Endothelial cell of umbilical vein (primary cell): ENCODE measurements around the gene MFRP. TPM values are rescaled to one million over a fixed set of nuclear protein-coding genes. Genes with fewer than 3 reads are reported as not detected.

Experiments
- BruUV-seq: library from RNA; stranded (reverse); fragments of 400-500 nt; replicated peaks from 2 replicates; lab custom pipeline; 2021; lab: Mats Ljungman, UMichigan
- CTCF ChIA-PET: fragments of 300-600, 350-600 bp; sonication (Branson Sonifier 250); formaldehyde crosslinking; loops from one replicate; lab custom pipeline; 2021; ENCODE audit warnings: antibody characterized with exemption, inconsistent platforms; lab: Charles Lee
- POLR2A ChIA-PET: fragments of 300-600, 350-600 bp; sonication (Branson Sonifier 250); formaldehyde crosslinking; loops from one replicate; lab custom pipeline; 2021; ENCODE audit warnings: antibody characterized with exemption, inconsistent platforms; lab: Charles Lee
- DNase-seq: peaks from one replicate; pipeline ENCODE4 v3.0.0-alpha.2; 2011; ENCODE audit warnings: low read depth, low spot score
- FAIRE-seq: peaks from 2 replicates; lab custom pipeline; 2011; peaks lifted over from hg19 to GRCh38; lab: Jason Lieb, UNC
- H2AFZ ChIP-seq: 2 replicates; pipeline ENCODE4 v1.6.0; 2012; ENCODE audit warnings: low read depth, low read length, control low read depth, inconsistent platforms
- H3K27ac ChIP-seq: 2 replicates; pipeline ENCODE4 v1.5.1; 2011; ENCODE audit warnings: low read depth, mild to moderate bottlenecking, control low read depth, low read length, moderate library complexity; ENCODE audit not compliant: insufficient read depth
- H3K27me3 ChIP-seq, 2 experiments: 2 replicates each; pipeline versions ENCODE4 v1.6.0 to v1.6.1; 2011; ENCODE audit warnings: low read length in 2 of 2, mixed read lengths in 1 of 2; ENCODE audit not compliant: control insufficient read depth in 2 of 2, insufficient read depth in 2 of 2
- H3K36me3 ChIP-seq, 2 experiments: 2 replicates in 1 of 2; 3 replicates in 1 of 2; pipeline ENCODE4 v1.5.1; 2011; ENCODE audit warnings: low read length in 2 of 2, mild to moderate bottlenecking in 1 of 2, moderate library complexity in 1 of 2; ENCODE audit not compliant: control insufficient read depth in 2 of 2, insufficient read depth in 2 of 2; ENCODE audit errors: extremely low read depth in 1 of 2
- H3K4me1 ChIP-seq: 3 replicates; pipeline ENCODE4 v1.5.1; 2011; ENCODE audit warnings: mild to moderate bottlenecking, low read length; ENCODE audit not compliant: control insufficient read depth, insufficient read depth; ENCODE audit errors: extremely low read depth
- H3K4me2 ChIP-seq: 2 replicates; pipeline ENCODE4 v1.6.1; 2011; ENCODE audit warnings: low read length, control low read depth, mixed read lengths; ENCODE audit not compliant: insufficient read depth
- H3K4me3 ChIP-seq, 3 experiments: fragments of 200-600 bp in 1 of 3; sonication (generic), shearing (Covaris generic) in 1 of 3; replicated peaks in 1 of 3; 2 replicates each; pipeline ENCODE4 v1.5.1; 2011 to 2016; ENCODE audit warnings: control low read depth in 3 of 3, low read length in 3 of 3, mild to moderate bottlenecking in 2 of 3, inconsistent platforms in 1 of 3, low read depth in 1 of 3, moderate library complexity in 1 of 3; ENCODE audit not compliant: insufficient read depth in 1 of 3
- H3K79me2 ChIP-seq: 2 replicates; pipeline ENCODE4 v1.6.0; 2012; ENCODE audit warnings: low read length, inconsistent platforms; ENCODE audit not compliant: control insufficient read depth, insufficient read depth
- H3K9ac ChIP-seq: replicated peaks from 2 replicates; pipeline ENCODE3; 2011; ENCODE audit warnings: low read length, control low read depth; ENCODE audit not compliant: insufficient read depth; ENCODE audit errors: extremely low read depth
- H3K9me1 ChIP-seq: replicated peaks from 3 replicates; pipeline ENCODE4 v1.6.0; 2011; ENCODE audit warnings: mild to moderate bottlenecking, low read length; ENCODE audit not compliant: control insufficient read depth, insufficient read depth; ENCODE audit errors: extremely low read depth
- H3K9me3 ChIP-seq: replicated peaks from 2 replicates; pipeline ENCODE4 v1.5.1; 2012; ENCODE audit warnings: low read length, inconsistent platforms; ENCODE audit not compliant: control insufficient read depth, insufficient read depth
- H4K20me1 ChIP-seq: replicated peaks from 2 replicates; pipeline ENCODE3; 2011; ENCODE audit warnings: mild to moderate bottlenecking, low read length; ENCODE audit not compliant: control insufficient read depth, insufficient read depth; ENCODE audit errors: extremely low read depth
- CTCF ChIP-seq, 2 donors: IDR thresholded peaks; 1 replicate in 1 of 2; 2 replicates in 1 of 2; pipeline ENCODE4 v1.5.1; 2011; ENCODE audit warnings: low read length in 2 of 2, mild to moderate bottlenecking in 2 of 2, moderate library complexity in 2 of 2, control low read depth in 1 of 2, inconsistent platforms in 1 of 2, low read depth in 1 of 2; ENCODE audit not compliant: insufficient read depth in 1 of 2; ENCODE audit errors: extremely low read depth in 1 of 2
- EZH2 ChIP-seq: IDR thresholded peaks from 2 replicates; pipeline ENCODE4 v1.6.1; 2012; ENCODE audit warnings: borderline replicate concordance, low read depth, mild to moderate bottlenecking, moderate library complexity, low read length, inconsistent platforms; ENCODE audit not compliant: severe bottlenecking
- FOS ChIP-seq: IDR thresholded peaks from 2 replicates; pipeline ENCODE4 v1.6.1; 2011; ENCODE audit warnings: mild to moderate bottlenecking, low read length, moderate library complexity, borderline replicate concordance; ENCODE audit not compliant: insufficient read depth
- GATA2 ChIP-seq: IDR thresholded peaks from 2 replicates; pipeline ENCODE4 v1.7.0; 2011; ENCODE audit warnings: low read depth, mild to moderate bottlenecking, moderate library complexity, mixed read lengths, low read length; ENCODE audit not compliant: insufficient read length, insufficient read depth
- JUN ChIP-seq: IDR thresholded peaks from 2 replicates; pipeline ENCODE4 v1.6.1; 2011; ENCODE audit warnings: borderline replicate concordance, low read depth; ENCODE audit not compliant: insufficient read length, insufficient read depth
- MAX ChIP-seq: IDR thresholded peaks from 2 replicates; pipeline ENCODE4 v1.6.1; 2011; ENCODE audit not compliant: insufficient read depth, insufficient read length
- MYC ChIP-seq: IDR thresholded peaks from one replicate; pipeline ENCODE4 v1.6.1; 2011; ENCODE audit warnings: mild to moderate bottlenecking, low read depth, low read length
- POLR2A ChIP-seq: IDR thresholded peaks from 2 replicates; pipeline ENCODE4 v1.6.1; 2012; ENCODE audit warnings: low read depth, mild to moderate bottlenecking, control low read depth, low read length
- POLR2AphosphoS5 ChIP-seq: IDR thresholded peaks from 2 replicates; pipeline ENCODE4 v1.6.1; 2012; ENCODE audit warnings: low read depth, mild to moderate bottlenecking, control low read depth, low read length, moderate library complexity; ENCODE audit not compliant: insufficient read depth
- dilution Hi-C: fragments of 300-500 bp; cut with MboI; formaldehyde crosslinking; loops from one replicate; pipeline ENCODE4 v1.15.0; 2019; ENCODE audit warnings: low sequenced_read_pairs; ENCODE audit not compliant: extremely low pct_ligation_motif_present
- intact Hi-C: fragments of 100-400 bp; cut with micrococcal nuclease; formaldehyde crosslinking; loops from one replicate; pipeline ENCODE4 v1.10.0; 2022
- polyA plus RNA-seq, 4 experiments: library from polyadenylated mRNA; depleted of rRNA in 3 of 4; stranded (reverse) in 3 of 4; unstranded in 1 of 4; fragments of >200 nt; gene quantifications; 2 replicates each; pipeline versions ENCODE4 v1.2.1 to v1.2.3, GENCODE V29; 2011 to 2012; ENCODE audit warnings: missing spikeins in 1 of 4
- total RNA-seq: library from RNA; stranded (reverse); gene quantifications from 2 replicates; pipeline ENCODE4 v1.2.3, GENCODE V29; 2021

Gene MFRP
- total and polyA plus RNA-seq, 2 donors (not counting 3 experiments of a cell fraction or from before 2014, with no cell fraction given), result 0.08 TPM; not detected in 1

GRCh38 chr11:119366690-119367620 lies 20.4 kb upstream of the MFRP start:
- Histone ChIP-seq H3K4me2 (no peak overlapping the region), H4K20me1 (no peaks in the 10 kb centered on the region), H3K27ac (no peak overlapping the region), H2AFZ (no peak overlapping the region), H3K9me1 (no peaks in the 10 kb centered on the region), H3K79me2 (no peaks in the 10 kb centered on the region), H3K9ac (no peak overlapping the region), H3K4me3 (no peak overlapping the region), H3K27me3 (peaks cover 12 to 17% of the 10 kb centered on the region in 2 experiments), H3K36me3 (no peaks in the 10 kb centered on the region), H3K9me3 (no peaks in the 10 kb centered on the region), H3K4me1 (no peaks in the 10 kb centered on the region)
- ChIA-PET CTCF (interaction anchor here (3.6 to 11.7 kb wide), 2 partner anchors 10 to 27 kb away, joined by 40 to 134 read pairs; partner anchors contain the start of gene C1QTNF5), POLR2A (no interaction called here)
- FAIRE-seq (no peak), DNase-seq (no peak)
- TF ChIP-seq POLR2AphosphoS5 (no peak), POLR2A (no peak), FOS (no peak)
- dilution Hi-C loops, result no loop called here
- BruUV-seq, result no TSS peak
- intact Hi-C loops, result no loop called here

DNA sequence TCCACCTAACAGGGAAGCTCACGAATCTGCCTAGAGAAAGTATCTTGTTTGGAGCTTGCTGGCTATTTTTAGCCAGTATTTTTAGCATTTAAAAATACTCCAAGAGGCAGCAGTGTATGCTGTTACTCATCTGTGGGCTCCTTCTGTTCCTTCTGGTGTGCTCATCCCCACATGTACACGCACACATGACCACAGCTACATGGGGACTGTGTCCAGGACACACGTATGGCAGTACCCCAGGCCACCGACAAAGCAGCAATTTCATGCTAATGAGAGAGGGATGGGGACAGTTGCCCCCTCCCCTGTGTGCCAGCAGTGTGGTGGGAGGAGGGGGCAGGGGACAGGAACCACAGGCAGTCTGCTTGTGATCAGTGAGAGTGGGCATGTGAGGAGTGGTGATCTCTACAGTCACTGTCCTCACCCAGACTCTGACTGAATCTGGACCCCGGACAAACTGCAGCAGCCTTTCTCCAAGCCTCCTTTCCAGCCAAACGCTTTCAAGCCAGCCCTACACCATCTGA lies 18.6 kb upstream of the MFRP start:
- peaks cover 12 to 20% of the 10 kb centered on the region in 2 experiments for H3K27me3 ChIP-seq
- POLR2A ChIA-PET, result no interaction called here
- no peaks in the 10 kb centered on the region for H3K79me2 ChIP-seq
- dilution Hi-C loops (no loop called here), intact Hi-C loops (no loop called here)
- H4K20me1 ChIP-seq, result no peaks in the 10 kb centered on the region
- no peak overlapping the region for H3K27ac ChIP-seq
- no peaks in the 10 kb centered on the region for H3K36me3 ChIP-seq
- H3K4me1 ChIP-seq, result no peaks in the 10 kb centered on the region
- H2AFZ ChIP-seq, result no peak overlapping the region
- BruUV-seq, result no TSS peak
- no peak overlapping the region for H3K9ac ChIP-seq
- no peak overlapping the region for H3K4me3 ChIP-seq
- H3K4me2 ChIP-seq, result no peak overlapping the region
- DNase-seq (no peak), FAIRE-seq (no peak)
- no peaks in the 10 kb centered on the region for H3K9me3 ChIP-seq
- no peaks in the 10 kb centered on the region for H3K9me1 ChIP-seq
- TF ChIP-seq GATA2, result no peak
- no peak for TF ChIP-seq MAX
- no peak for TF ChIP-seq POLR2AphosphoS5
- TF ChIP-seq CTCF (IDR thresholded peaks at IDR 0.05; ENCODE audit: extremely low read depth in 1 of 2, insufficient read depth in 1 of 2, low read depth in 1 of 2, low read length in 2 of 2), result no peak
- no peak for TF ChIP-seq EZH2
- no peak for TF ChIP-seq MYC
- TF ChIP-seq JUN, result no peak
- no peak for TF ChIP-seq POLR2A
- no peak for TF ChIP-seq FOS
- CTCF ChIA-PET, result interaction anchor here (0.8 to 1.7 kb wide), 4 partner anchors 8 to 25 kb away, joined by 3 to 15 read pairs (median 7); partner anchors contain the start of gene C1QTNF5
